Measurements from ENCODE around the gene HES5.

- TF ChIP-seq CTCF (IDR thresholded peaks at IDR 0.05 in 8 of 11, conservative IDR thresholded peaks at IDR 0.05 in 3 of 11) (no peak), POLR2A (IDR thresholded peaks at IDR 0.05) (no peak)
Measured at GRCh38 chr1:2527556-2527860, 2.6 kb downstream of the HES5 start.

All from spleen (tissue), 7 donors.